ENCODE measurements around the gene FPR2.

FPR2 gene

GRCh38 chr19:51781999-51782398 lies 21.0 kb downstream of the FPR2 start:
- in situ Hi-C loops (cut with MboI; ENCODE audit: low sequenced_read_pairs), result no loop called here

DNA sequence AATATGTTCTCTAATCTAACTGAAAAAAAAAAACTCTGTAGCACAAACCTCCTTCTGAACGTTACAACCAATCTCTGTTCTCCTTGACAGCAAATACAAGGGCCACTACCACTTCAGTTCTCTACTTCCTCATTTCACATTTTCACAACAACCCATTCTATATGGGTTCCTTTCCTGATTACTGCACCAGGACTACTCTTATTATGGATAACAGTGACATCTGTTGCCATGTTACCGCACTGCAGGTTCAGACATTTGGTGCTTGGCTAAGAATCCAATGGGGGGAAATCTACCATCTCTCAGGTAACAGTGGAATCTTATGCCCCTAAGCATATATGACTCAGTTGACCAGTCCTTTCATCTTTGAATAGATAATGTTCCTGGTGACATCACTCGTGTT lies 22.4 kb downstream of the FPR2 start:
- in situ Hi-C loops (cut with MboI; ENCODE audit: low sequenced_read_pairs), result no loop called here

DNA sequence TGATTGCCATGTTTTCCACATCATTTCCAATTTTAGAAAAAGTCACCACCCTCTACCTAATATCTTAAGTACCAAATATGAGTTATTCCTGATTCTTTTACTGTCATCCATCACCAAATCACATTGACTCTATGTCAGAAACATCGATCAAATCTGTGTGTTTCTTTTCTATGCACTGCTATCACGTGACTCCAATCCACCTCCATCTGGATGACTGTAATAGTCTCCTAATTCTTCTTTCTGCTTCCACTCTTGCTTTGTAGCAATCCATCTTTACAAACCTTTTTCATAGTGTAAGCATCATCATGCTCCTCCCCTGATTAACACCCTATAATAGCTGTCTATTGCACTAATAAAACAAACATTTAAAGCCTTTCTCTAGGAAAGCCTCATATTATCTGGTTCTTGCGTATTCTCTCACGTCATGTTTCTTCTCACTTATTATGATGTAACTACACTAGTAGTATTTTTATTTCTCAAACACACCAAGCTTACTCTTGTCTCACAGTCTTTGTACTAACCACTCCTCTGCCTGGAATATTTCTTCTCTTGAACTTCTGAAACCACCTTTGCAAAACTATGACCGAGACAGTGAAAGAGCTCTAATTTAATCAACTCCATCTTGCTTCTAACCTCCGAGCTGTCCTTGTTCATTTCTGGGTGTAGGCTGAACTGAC lies 23.3 kb downstream of the FPR2 start:
- in situ Hi-C loops (cut with MboI; ENCODE audit: low sequenced_read_pairs), result no loop called here

DNA sequence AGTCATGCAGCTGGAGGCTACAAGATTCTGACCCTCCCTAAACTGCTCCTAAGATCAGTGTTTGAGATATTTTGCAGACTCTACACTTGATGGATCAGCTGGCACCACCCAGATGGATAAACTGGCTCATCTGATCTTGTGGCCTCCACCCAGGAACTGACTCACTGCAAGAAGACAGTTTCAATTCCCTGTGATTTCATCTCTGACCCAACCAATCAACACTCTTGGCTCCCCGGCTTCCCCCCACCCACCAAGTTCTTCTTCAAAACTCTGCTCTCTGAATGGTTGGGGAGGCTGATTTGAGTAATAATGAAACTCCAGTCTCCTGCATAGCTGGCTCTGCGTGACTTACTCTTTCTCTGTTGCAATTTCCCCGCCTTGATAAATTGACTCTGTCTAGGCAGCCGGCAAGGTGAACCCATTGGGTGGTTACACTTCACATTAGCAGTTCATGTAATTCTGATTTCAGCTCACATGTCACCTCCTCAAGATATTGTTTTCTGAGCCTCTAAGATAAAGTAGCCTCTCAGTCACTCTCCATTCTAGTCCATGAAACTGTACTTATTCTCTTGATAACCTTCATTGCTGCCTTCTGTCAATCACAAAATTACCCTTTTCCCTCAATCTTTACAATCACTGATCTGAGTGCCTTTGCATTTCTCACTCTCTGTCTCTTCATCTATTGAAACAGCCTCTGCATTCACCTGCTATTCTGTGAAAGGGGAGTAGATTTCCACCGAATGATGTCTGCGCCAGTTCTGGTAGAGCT lies 24.1 kb downstream of the FPR2 start:
- in situ Hi-C loops (cut with MboI; ENCODE audit: low sequenced_read_pairs), result no loop called here

DNA sequence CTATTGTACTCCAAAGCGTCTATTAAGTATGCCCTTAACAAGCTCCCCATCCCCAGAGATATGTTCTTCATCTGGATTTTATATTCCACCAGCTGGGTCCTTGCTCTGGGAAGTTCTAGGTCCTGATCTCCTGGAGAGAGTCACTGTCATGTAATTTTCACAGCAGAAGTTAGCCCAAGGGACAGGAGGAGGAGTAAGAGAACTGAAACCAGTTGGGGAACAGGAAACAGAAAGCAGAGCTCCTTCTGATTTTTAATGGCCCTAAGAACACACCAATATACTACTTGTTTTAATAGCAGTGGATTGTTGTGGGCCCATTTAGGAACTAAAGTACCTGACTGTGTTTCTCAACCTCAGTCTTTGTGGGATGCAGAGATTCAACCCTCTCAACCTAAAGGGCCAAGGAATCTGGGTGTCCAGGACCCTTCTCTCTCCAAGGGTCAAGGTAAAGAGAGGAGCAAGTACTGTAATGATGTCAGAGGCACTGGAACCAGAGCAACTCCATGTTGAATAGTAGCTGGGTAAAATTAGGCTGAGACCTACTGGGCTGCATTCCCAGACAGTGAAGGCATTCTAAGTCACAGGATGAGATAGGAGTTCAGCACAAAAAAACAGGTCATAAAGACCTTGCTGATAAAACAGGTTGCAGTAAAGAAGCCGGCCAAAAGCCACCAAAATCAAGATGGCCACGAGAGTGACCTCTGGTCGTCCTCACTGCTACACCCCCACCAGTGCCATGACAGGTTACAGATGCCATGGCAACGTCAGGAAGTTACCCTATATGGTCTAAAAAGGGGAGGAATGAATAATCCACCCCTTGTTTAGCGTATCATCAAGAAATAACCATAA lies 25.9 kb downstream of the FPR2 start:
- in situ Hi-C loops (cut with MboI; ENCODE audit: low sequenced_read_pairs), result no loop called here

DNA sequence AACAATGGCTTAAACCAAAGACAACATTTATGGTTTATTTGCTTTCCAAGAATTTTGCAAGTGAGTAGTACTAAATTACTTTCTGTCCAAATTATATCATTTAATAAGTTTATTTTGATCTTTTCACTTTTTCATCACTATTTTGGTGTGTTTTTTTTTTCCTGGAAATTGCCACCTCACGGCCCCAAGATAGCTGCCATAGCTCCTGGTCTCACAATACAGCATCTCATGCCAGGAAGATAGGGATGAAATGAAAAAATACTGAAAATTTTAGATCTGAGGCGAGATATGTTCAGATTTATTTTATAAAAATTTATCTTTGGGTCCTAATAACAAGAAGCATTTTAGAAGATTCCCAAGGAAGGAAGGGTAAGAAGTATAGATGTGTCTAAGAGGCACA lies 27.0 kb downstream of the FPR2 start:
- in situ Hi-C loops (cut with MboI; ENCODE audit: low sequenced_read_pairs), result no loop called here

DNA sequence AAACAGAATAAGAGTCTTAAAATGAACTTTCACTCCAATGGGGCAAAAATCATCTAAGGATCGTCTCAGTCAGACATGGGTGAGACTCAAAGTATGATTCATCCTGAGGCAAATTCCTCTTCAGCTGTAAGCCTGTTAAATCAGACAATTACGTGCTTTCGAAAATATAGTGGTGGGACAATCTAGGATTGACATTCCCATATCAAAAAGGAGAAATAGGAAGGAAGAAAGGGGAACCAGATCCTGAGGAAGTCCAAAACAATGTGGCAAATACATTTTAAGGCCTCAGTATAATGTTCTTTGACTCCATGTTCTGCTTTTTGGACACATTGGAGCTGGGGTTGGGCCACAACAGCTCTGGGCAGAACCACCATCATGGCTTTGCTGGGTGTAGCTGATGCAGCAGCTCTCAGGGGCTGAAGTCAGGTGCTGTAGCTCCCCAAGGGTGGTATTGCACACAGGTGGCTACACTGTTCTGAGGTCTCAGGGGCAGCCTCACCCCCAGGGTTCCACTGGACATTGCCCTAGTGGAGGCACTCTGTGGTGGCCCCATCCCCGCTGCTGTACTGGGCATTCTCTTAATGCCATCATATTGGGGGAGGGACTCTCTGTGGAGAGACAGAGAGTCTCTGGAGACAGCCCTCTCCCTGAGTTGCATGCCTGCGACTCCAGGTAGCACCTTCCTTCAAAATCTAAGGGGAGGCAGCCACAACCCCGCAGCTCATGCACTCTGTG lies 28.2 kb downstream of the FPR2 start:
- in situ Hi-C loops (cut with MboI; ENCODE audit: low sequenced_read_pairs), result no loop called here

DNA sequence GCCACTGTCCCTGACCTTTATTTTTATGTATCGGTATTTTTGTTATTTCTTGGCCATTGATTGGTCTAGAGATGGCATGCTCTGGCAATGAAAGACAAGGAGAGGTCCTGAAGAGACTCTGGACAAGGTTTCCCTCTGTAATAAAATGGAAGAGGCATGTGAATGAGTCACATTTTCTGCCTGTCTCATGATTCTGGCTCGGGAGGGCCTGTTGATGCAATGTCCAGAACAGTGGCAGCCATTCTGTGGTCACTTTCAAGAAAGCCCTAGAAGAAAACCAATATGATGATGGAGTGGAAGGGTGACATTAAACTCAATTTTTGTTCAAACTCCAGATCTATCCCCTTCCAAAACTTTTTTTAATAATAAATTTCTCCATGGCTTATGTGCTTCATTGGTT lies 32.0 kb downstream of the FPR2 start:
- in situ Hi-C loops (cut with MboI; ENCODE audit: low sequenced_read_pairs), result no loop called here

GRCh38 chr19:51793994-51794393 lies 33.0 kb downstream of the FPR2 start:
- in situ Hi-C loops (cut with MboI; ENCODE audit: low sequenced_read_pairs), result no loop called here

GRCh38 chr19:51794885-51795490 lies 34.0 kb downstream of the FPR2 start, which contains the start of gene FPR3:
TSS of gene FPR3 (plus strand) at chr19:51795157. CDS start at chr19:51823749, 28,592 bp downstream.
- in situ Hi-C loops (cut with MboI; ENCODE audit: low sequenced_read_pairs), result no loop called here

- in situ Hi-C loops (cut with MboI; ENCODE audit: low sequenced_read_pairs), result no loop called here
Observed at GRCh38 chr19:51796195-51796679, 35.3 kb downstream of the FPR2 start.

DNA sequence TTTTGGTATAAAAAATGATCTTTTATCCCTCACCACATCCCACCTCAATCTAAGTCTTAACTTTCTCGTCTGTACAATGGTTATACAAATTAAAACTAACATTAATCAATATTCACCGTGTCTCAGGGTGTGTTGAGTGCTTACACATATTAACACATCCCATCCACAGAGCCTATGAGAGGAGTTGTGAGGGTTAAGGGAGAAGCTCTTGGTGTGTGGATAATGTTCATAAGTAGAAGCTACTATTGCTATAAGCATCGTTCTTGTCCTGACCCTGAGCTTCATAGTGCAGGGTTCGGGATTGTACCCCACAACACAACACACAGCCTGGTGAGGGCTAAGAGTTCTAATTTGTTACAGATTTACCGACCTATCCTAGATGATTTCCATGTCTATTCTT lies 36.5 kb downstream of the FPR2 start:
- in situ Hi-C loops (cut with MboI; ENCODE audit: low sequenced_read_pairs), result no loop called here

DNA sequence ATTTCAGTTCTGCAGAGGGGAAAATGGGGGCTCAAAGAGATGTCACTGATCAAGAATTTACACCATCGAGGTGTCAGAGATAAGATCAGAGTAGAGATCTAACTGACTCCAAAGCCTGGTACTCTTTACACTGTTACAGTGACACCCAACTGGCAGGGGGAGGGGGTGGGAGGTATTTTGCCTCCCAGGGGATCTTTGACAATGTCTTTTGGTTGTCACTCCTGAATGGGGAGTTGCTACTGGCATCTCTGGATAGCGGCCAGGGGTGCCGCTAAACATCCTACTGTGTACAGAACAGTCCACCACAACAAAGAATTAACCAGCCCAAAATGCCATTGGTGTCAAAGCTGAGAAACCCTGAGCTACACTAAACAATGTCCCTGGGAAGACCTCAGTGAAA lies 37.1 kb downstream of the FPR2 start:
- in situ Hi-C loops (cut with MboI; ENCODE audit: low sequenced_read_pairs), result no loop called here

DNA sequence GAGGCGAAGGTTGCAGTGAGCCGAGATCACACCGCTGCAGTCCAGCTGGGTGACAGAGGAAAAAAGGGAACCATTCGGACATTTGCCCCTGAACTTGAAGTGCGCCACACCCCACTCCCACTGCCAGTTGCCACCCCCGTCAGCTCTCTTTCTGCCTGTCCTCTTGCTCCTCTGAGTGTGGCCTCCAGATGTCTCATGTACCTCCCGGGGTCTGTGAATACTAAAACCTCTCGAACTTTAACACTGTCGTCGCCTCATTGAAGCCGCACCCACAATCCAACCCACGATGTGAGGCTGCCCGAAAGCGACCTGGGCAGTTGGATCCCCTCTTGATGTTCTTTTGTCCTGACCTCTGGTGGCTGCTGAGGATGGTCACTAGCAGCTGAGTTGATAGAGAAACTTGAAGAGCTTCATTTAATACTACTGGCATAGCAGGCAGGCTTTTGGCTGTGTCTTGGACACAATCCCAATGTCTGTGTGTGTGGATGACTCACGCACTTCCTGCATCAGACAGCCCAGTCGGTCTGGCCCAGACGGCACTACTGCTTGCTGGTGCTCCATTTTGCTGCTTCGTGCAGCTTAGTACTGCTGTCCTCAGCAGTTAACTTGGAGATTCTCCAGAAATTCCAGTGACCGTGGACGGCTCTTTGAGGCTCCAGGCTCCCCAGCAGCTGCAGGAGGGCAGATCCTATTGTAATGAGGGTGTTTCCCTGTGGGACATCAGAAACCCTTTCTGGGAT lies 38.2 kb downstream of the FPR2 start:
- in situ Hi-C loops (cut with MboI; ENCODE audit: low sequenced_read_pairs), result no loop called here

GRCh38 chr19:51799774-51800472 lies 38.9 kb downstream of the FPR2 start:
- in situ Hi-C loops (cut with MboI; ENCODE audit: low sequenced_read_pairs), result no loop called here

- in situ Hi-C loops (cut with MboI; ENCODE audit: low sequenced_read_pairs), result no loop called here
Observed at GRCh38 chr19:51800473-51801244, 39.7 kb downstream of the FPR2 start.

DNA sequence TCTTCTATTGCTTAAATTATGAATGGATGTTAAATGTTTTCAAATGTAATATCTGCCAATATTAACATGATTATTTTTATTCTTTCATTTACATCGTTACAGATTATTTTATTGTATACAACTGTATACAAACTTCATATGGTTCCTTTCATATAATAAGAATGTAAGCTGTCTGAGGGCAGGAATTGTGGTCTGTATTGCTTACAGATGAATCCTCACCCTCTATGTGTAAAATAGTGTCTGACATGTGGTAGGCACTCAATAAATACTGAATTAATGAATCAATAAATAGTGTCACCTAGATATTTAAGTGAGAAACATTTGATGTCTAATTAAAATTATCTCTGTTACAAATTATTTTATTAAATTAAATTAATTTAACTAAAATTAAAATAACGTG lies 41.8 kb downstream of the FPR2 start:
- in situ Hi-C loops (cut with MboI; ENCODE audit: low sequenced_read_pairs), result no loop called here

- in situ Hi-C loops (cut with MboI; ENCODE audit: low sequenced_read_pairs), result no loop called here
Observed at GRCh38 chr19:51803519-51803918, 42.5 kb downstream of the FPR2 start.

All from hTERT RPE-1 (cell line).